Activated CD4-positive, alpha-beta T cell treated with anti-CD3 and anti-CD28 coated beads for 36 hours (primary cell): Measurements from ENCODE around the gene KRT71. TPM values are rescaled to one million over a fixed set of nuclear protein-coding genes. Genes with fewer than 3 reads are reported as not detected.

Experiments used
- ATAC-seq: fragments of 200-7000 bp; cut with Tn5 transposase; one replicate; pipeline ENCODE4 v1.10.0; 2021; ENCODE audit warnings: mild to moderate bottlenecking, moderate library complexity
- CTCF ChIA-PET: fragments of 350-600 bp; sonication (Branson Sonifier 250); formaldehyde crosslinking; loops from one replicate; lab custom pipeline; 2021; ENCODE audit warnings: antibody characterized with exemption; lab: Charles Lee
- POLR2A ChIA-PET: fragments of 350-600 bp; sonication (Branson Sonifier 250); formaldehyde crosslinking; loops from one replicate; lab custom pipeline; 2021; ENCODE audit warnings: antibody characterized with exemption, inconsistent platforms; lab: Charles Lee
- DNase-seq: peaks from one replicate; pipeline ENCODE4 v3.0.0-alpha.2; 2020
- H3K27ac Mint-ChIP-seq: one replicate; pipeline ENCODE4 v1.8.0; 2021; ENCODE audit warnings: mixed read lengths
- H3K27me3 Mint-ChIP-seq: one replicate; pipeline ENCODE4 v1.8.0; 2021; ENCODE audit warnings: mixed read lengths
- H3K36me3 Mint-ChIP-seq: one replicate; pipeline ENCODE4 v1.8.0; 2021; ENCODE audit warnings: low read depth, mixed read lengths
- H3K4me1 Mint-ChIP-seq: one replicate; pipeline ENCODE4 v1.8.0; 2021; ENCODE audit warnings: mixed read lengths
- H3K4me3 Mint-ChIP-seq: one replicate; pipeline ENCODE4 v1.8.0; 2021; ENCODE audit warnings: mild to moderate bottlenecking, moderate library complexity, mixed read lengths
- H3K9me3 Mint-ChIP-seq: one replicate; pipeline ENCODE4 v1.8.0; 2021; ENCODE audit warnings: low read depth, mixed read lengths
- intact Hi-C, 2 experiments: fragments of 100-400 bp; cut with DNase I in 1 of 2; cut with micrococcal nuclease in 1 of 2; formaldehyde crosslinking; loops; one replicate each; pipeline versions ENCODE4 v1.14.2 to v1.15.1; 2022 to 2024; cut with DNase I, micrococcal nuclease
- total RNA-seq, 2 experiments: library from RNA; stranded (reverse); gene quantifications; one replicate each; pipeline ENCODE4 v1.2.3, GENCODE V29; 2021

KRT71 gene
- total RNA-seq, 2 experiments from 2014 or later = not detected

GRCh38 chr12:52585066-52585465, 32.1 kb upstream of the KRT71 start:
- Mint-ChIP-seq H3K36me3 (no peaks in the 10 kb centered on the region), H3K27me3 (no peaks in the 10 kb centered on the region), H3K4me1 (peaks cover 48% of the 10 kb centered on the region), H3K27ac (no peak overlapping the region), H3K4me3 (no peak overlapping the region), H3K9me3 (no peaks in the 10 kb centered on the region)
- ATAC-seq (no peak), DNase-seq (no peak)
- CTCF ChIA-PET = interaction anchor here (0.5 to 5.4 kb wide), 6 partner anchors 11 to 561 kb away, joined by 3 to 70 read pairs (median 6); partner anchors contain the start of gene KRT74
- intact Hi-C loops = loop anchor here (10.0 kb wide), 2 partner anchors 130 to 430 kb away; no protein-coding TSS in a partner anchor
- POLR2A ChIA-PET = interaction anchor here (0.9 kb wide), 1 partner anchor 75 kb away, joined by 4 read pairs; no protein-coding TSS in a partner anchor

GRCh38 chr12:52584156-52584682, 31.3 kb upstream of the KRT71 start:
- no peak overlapping the region for H3K27ac Mint-ChIP-seq
- no peaks in the 10 kb centered on the region for H3K27me3 Mint-ChIP-seq
- no peaks in the 10 kb centered on the region for H3K36me3 Mint-ChIP-seq
- ChIA-PET CTCF (interaction anchor here (0.6 to 5.4 kb wide), 12 partner anchors 10 to 1159 kb away, joined by 3 to 70 read pairs (median 6); partner anchors contain the start of gene KRT74), POLR2A (interaction anchor here (0.9 kb wide), 1 partner anchor 75 kb away, joined by 4 read pairs; no protein-coding TSS in a partner anchor)
- no peaks in the 10 kb centered on the region for H3K9me3 Mint-ChIP-seq
- ATAC-seq = no peak
- no peak overlapping the region for H3K4me3 Mint-ChIP-seq
- H3K4me1 Mint-ChIP-seq = peaks cover 51% of the 10 kb centered on the region
- intact Hi-C loops = loop anchor here (10.0 kb wide), 2 partner anchors 131 to 429 kb away; no protein-coding TSS in a partner anchor
- no peak for DNase-seq

GRCh38 chr12:52582971-52583456, 30.1 kb upstream of the KRT71 start:
- Mint-ChIP-seq H3K9me3 (no peaks in the 10 kb centered on the region), H3K4me1 (peaks cover 51% of the 10 kb centered on the region), H3K27me3 (no peaks in the 10 kb centered on the region), H3K27ac (no peak overlapping the region), H3K4me3 (no peak overlapping the region), H3K36me3 (no peaks in the 10 kb centered on the region)
- CTCF ChIA-PET = interaction anchor here (0.6 to 5.4 kb wide), 10 partner anchors 23 to 397 kb away, joined by 3 to 70 read pairs (median 6); no protein-coding TSS in a partner anchor
- DNase-seq (peak; percentile 80), ATAC-seq (peak; percentile 78)
- intact Hi-C loops = loop anchor here (1.0 to 10.0 kb wide), 6 partner anchors 132 to 428 kb away; no protein-coding TSS in a partner anchor
- POLR2A ChIA-PET = no interaction called here

GRCh38 chr12:52582486-52582885, 29.5 kb upstream of the KRT71 start:
- ATAC-seq = no peak
- intact Hi-C loops = loop anchor here (10.0 kb wide), 2 partner anchors 132 to 428 kb away; no protein-coding TSS in a partner anchor
- Mint-ChIP-seq H3K27ac (no peak overlapping the region), H3K9me3 (no peaks in the 10 kb centered on the region), H3K27me3 (no peaks in the 10 kb centered on the region), H3K4me3 (no peak overlapping the region), H3K4me1 (peaks cover 51% of the 10 kb centered on the region), H3K36me3 (no peaks in the 10 kb centered on the region)
- DNase-seq = no peak
- ChIA-PET POLR2A (no interaction called here), CTCF (interaction anchor here (0.8 to 5.4 kb wide), 8 partner anchors 48 to 298 kb away, joined by 3 to 70 read pairs (median 4); no protein-coding TSS in a partner anchor)

- Mint-ChIP-seq H3K9me3 (no peaks in the 10 kb centered on the region), H3K4me1 (peaks cover 41% of the 10 kb centered on the region), H3K27ac (no peak overlapping the region), H3K36me3 (no peaks in the 10 kb centered on the region), H3K4me3 (no peak overlapping the region), H3K27me3 (no peaks in the 10 kb centered on the region)
- no peak for DNase-seq
- ChIA-PET POLR2A (no interaction called here), CTCF (interaction anchor here (0.6 to 5.4 kb wide), 10 partner anchors 17 to 372 kb away, joined by 3 to 70 read pairs (median 4); no protein-coding TSS in a partner anchor)
- intact Hi-C loops = loop anchor here (10.0 kb wide), 2 partner anchors 133 to 427 kb away; no protein-coding TSS in a partner anchor
- ATAC-seq = no peak
These were observed 28.5 kb upstream of the KRT71 start for GRCh38 chr12:52581481-52581880.

GRCh38 chr12:52581066-52581465, 28.1 kb upstream of the KRT71 start:
- no peak overlapping the region for H3K27ac Mint-ChIP-seq
- ChIA-PET POLR2A (no interaction called here), CTCF (interaction anchor here (0.6 to 3.9 kb wide), 7 partner anchors 18 to 372 kb away, joined by 3 to 32 read pairs (median 4); no protein-coding TSS in a partner anchor)
- intact Hi-C loops = loop anchor here (10.0 kb wide), 2 partner anchors 134 to 426 kb away; no protein-coding TSS in a partner anchor
- peaks cover 37% of the 10 kb centered on the region for H3K4me1 Mint-ChIP-seq
- H3K4me3 Mint-ChIP-seq = no peak overlapping the region
- ATAC-seq = no peak
- H3K36me3 Mint-ChIP-seq = no peaks in the 10 kb centered on the region
- no peaks in the 10 kb centered on the region for H3K9me3 Mint-ChIP-seq
- no peak for DNase-seq
- no peaks in the 10 kb centered on the region for H3K27me3 Mint-ChIP-seq

GRCh38 chr12:52580496-52580895, 27.6 kb upstream of the KRT71 start:
- ATAC-seq (no peak), DNase-seq (no peak)

GRCh38 chr12:52579468-52580465, 26.8 kb upstream of the KRT71 start:
- Mint-ChIP-seq H3K27me3 (no peaks in the 10 kb centered on the region), H3K36me3 (no peaks in the 10 kb centered on the region), H3K27ac (no peak overlapping the region), H3K4me1 (peaks cover 26% of the 10 kb centered on the region), H3K4me3 (no peak overlapping the region), H3K9me3 (no peaks in the 10 kb centered on the region)
- DNase-seq (no peak), ATAC-seq (no peak)
- intact Hi-C loops = loop anchor here (10.0 kb wide), 2 partner anchors 135 to 425 kb away; no protein-coding TSS in a partner anchor
- ChIA-PET CTCF (interaction anchor here (0.8 to 3.0 kb wide), 5 partner anchors 22 to 301 kb away, joined by 3 to 18 read pairs (median 4); no protein-coding TSS in a partner anchor), POLR2A (no interaction called here)

More at GRCh38 chr12:52580496-52580895, 27.6 kb upstream of the KRT71 start:
- CTCF ChIA-PET = interaction anchor here (0.7 to 3.9 kb wide), 4 partner anchors 18 to 300 kb away, joined by 3 to 32 read pairs (median 11); no protein-coding TSS in a partner anchor
- Mint-ChIP-seq H3K27me3 (no peaks in the 10 kb centered on the region), H3K27ac (no peak overlapping the region), H3K4me1 (peaks cover 33% of the 10 kb centered on the region), H3K4me3 (no peak overlapping the region), H3K9me3 (no peaks in the 10 kb centered on the region), H3K36me3 (no peaks in the 10 kb centered on the region)
- POLR2A ChIA-PET = no interaction called here
- intact Hi-C loops = loop anchor here (10.0 kb wide), 2 partner anchors 134 to 426 kb away; no protein-coding TSS in a partner anchor

- ATAC-seq = no peak
- Mint-ChIP-seq H3K4me3 (no peak overlapping the region), H3K27me3 (no peaks in the 10 kb centered on the region), H3K36me3 (no peaks in the 10 kb centered on the region), H3K4me1 (peaks cover 20% of the 10 kb centered on the region), H3K27ac (no peak overlapping the region), H3K9me3 (no peaks in the 10 kb centered on the region)
- CTCF ChIA-PET = interaction anchor here (1.1 to 3.0 kb wide), 2 partner anchors 78 to 302 kb away, joined by 4 to 18 read pairs; no protein-coding TSS in a partner anchor
- no peak for DNase-seq
- POLR2A ChIA-PET = no interaction called here
- intact Hi-C loops = no loop called here
These were observed 25.5 kb upstream of the KRT71 start for GRCh38 chr12:52578469-52578868.

GRCh38 chr12:52577316-52577715, 24.4 kb upstream of the KRT71 start:
- ATAC-seq = no peak

More at GRCh38 chr12:52577316-52577715, 24.4 kb upstream of the KRT71 start:
- H3K4me1 Mint-ChIP-seq = peaks cover 11% of the 10 kb centered on the region
- CTCF ChIA-PET = no interaction called here
- no peaks in the 10 kb centered on the region for H3K27me3 Mint-ChIP-seq
- no peak overlapping the region for H3K27ac Mint-ChIP-seq
- intact Hi-C loops = no loop called here
- no peaks in the 10 kb centered on the region for H3K9me3 Mint-ChIP-seq
- DNase-seq = no peak
- POLR2A ChIA-PET = no interaction called here
- no peaks in the 10 kb centered on the region for H3K36me3 Mint-ChIP-seq
- no peak overlapping the region for H3K4me3 Mint-ChIP-seq
